OCI-LY7 (cell line): ENCODE results near the gene KEL. TPM values are rescaled to one million over a fixed set of nuclear protein-coding genes. Genes with fewer than 3 reads are reported as not detected.

Experiments used
- BruUV-seq: library from RNA; stranded (reverse); fragments of 400-500 nt; replicated peaks from 2 replicates; lab custom pipeline; 2021; lab: Mats Ljungman, UMichigan
- CTCF ChIA-PET: fragments of 300-600 bp; sonication (Branson Sonifier 250); formaldehyde crosslinking; loops from one replicate; lab custom pipeline; 2022; ENCODE audit warnings: antibody characterized with exemption; ENCODE audit not compliant: unreplicated experiment; lab: Charles Lee
- POLR2A ChIA-PET: fragments of 300-600 bp; sonication (Branson Sonifier 250); formaldehyde crosslinking; loops from one replicate; lab custom pipeline; 2022; ENCODE audit warnings: antibody characterized with exemption; lab: Charles Lee
- DNase-seq: peaks from one replicate; pipeline ENCODE4 v3.0.0-alpha.2; 2015; ENCODE audit warnings: low spot score
- H2AFZ ChIP-seq: fragments of 200-600 bp; sonication (generic), shearing (Covaris generic); 2 replicates; pipeline ENCODE4 v1.6.1; 2014; ENCODE audit warnings: mild to moderate bottlenecking, antibody characterized with exemption, low read length, moderate library complexity
- H3K27ac ChIP-seq: fragments of 200-600 bp; sonication (generic); 2 replicates; pipeline ENCODE4 v1.5.1; 2014; ENCODE audit warnings: mixed run types, low read depth, mild to moderate bottlenecking, moderate library complexity, low read length, inconsistent platforms; ENCODE audit not compliant: poor library complexity, severe bottlenecking
- H3K36me3 ChIP-seq: fragments of 200-600 bp; sonication (generic); 2 replicates; pipeline ENCODE4 v1.6.1; 2014; ENCODE audit warnings: mild to moderate bottlenecking, antibody characterized with exemption, low read length, moderate library complexity, mixed read lengths; ENCODE audit not compliant: insufficient read depth
- H3K4me1 ChIP-seq: fragments of 200-600 bp; sonication (generic); 2 replicates; pipeline ENCODE4 v1.5.1; 2014; ENCODE audit warnings: mild to moderate bottlenecking, low read length; ENCODE audit not compliant: insufficient read depth, poor library complexity, severe bottlenecking
- H3K4me2 ChIP-seq: fragments of 200-600 bp; sonication (generic); 2 replicates; pipeline ENCODE4 v1.6.1; 2014; ENCODE audit warnings: mild to moderate bottlenecking, low read length
- H3K4me3 ChIP-seq: fragments of 200-600 bp; sonication (generic); 2 replicates; pipeline ENCODE4 v1.5.1; 2014; ENCODE audit warnings: mild to moderate bottlenecking, low read depth, low read length; ENCODE audit not compliant: poor library complexity, severe bottlenecking
- H3K79me2 ChIP-seq: fragments of 200-600 bp; sonication (generic); 2 replicates; pipeline ENCODE4 v1.6.1; 2016; ENCODE audit warnings: low read depth, mild to moderate bottlenecking, low read length, moderate library complexity, mixed read lengths; ENCODE audit not compliant: insufficient read depth
- H3K9me2 ChIP-seq: fragments of 200-600 bp; sonication (generic); 2 replicates; pipeline ENCODE4 v1.6.1; 2016; ENCODE audit warnings: mild to moderate bottlenecking, low read length, mixed read lengths; ENCODE audit not compliant: insufficient read depth
- H3K9me3 ChIP-seq: fragments of 200-600 bp; sonication (generic); 2 replicates; pipeline ENCODE4 v1.6.1; 2014; ENCODE audit warnings: mild to moderate bottlenecking, mixed run types, low read length, mixed read lengths
- H4K20me1 ChIP-seq: fragments of 200-600 bp; sonication (generic); 2 replicates; pipeline ENCODE4 v1.6.1; 2014; ENCODE audit warnings: mild to moderate bottlenecking, antibody characterized with exemption, low read length, moderate library complexity, mixed read lengths; ENCODE audit not compliant: insufficient read depth
- CTCF ChIP-seq: fragments of 200-600 bp; sonication (generic); conservative IDR thresholded peaks from 2 replicates; pipeline ENCODE4 v1.5.1; 2014; ENCODE audit warnings: mild to moderate bottlenecking, antibody characterized with exemption, low read length, moderate library complexity, mixed read lengths
- EZH2phosphoT487 ChIP-seq: fragments of 200-600 bp; sonication (generic); IDR thresholded peaks from 2 replicates; pipeline ENCODE4 v1.6.1; 2018; ENCODE audit warnings: low read depth, borderline replicate concordance, mild to moderate bottlenecking, mixed run types, antibody characterized with exemption, low read length, moderate library complexity, mixed read lengths
- intact Hi-C: fragments of 100-400 bp; cut with micrococcal nuclease; formaldehyde crosslinking; loops from one replicate; pipeline ENCODE4 v1.10.0; 2022; ENCODE audit not compliant: unreplicated experiment
- total RNA-seq, 2 experiments: library from RNA; depleted of rRNA in 1 of 2; stranded (reverse); fragments of >200 nt in 1 of 2; shearing (Covaris generic) in 1 of 2; gene quantifications; 2 replicates each; pipeline ENCODE4 v1.2.3, GENCODE V29; 2014 to 2022

Gene KEL
- total RNA-seq, 2 experiments from 2014 or later = 1.5 to 2.2 TPM

- Histone ChIP-seq H3K4me3 (no peak overlapping the region), H3K4me1 (no peaks in the 10 kb centered on the region), H4K20me1 (no peaks in the 10 kb centered on the region), H3K9me2 (no peaks in the 10 kb centered on the region), H3K79me2 (no peaks in the 10 kb centered on the region), H3K27ac (no peak overlapping the region), H3K9me3 (no peaks in the 10 kb centered on the region), H2AFZ (no peak overlapping the region), H3K36me3 (no peaks in the 10 kb centered on the region), H3K4me2 (no peak overlapping the region)
- intact Hi-C loops = no loop called here
- TF ChIP-seq CTCF = no peak
- TF ChIP-seq EZH2phosphoT487 = no peak
- BruUV-seq = no TSS peak
- no peak for DNase-seq
- POLR2A ChIA-PET = interaction anchor here (0.7 kb wide), 1 partner anchor 19 kb away, joined by 4 read pairs; no protein-coding TSS in a partner anchor
- CTCF ChIA-PET = interaction anchor here (0.9 kb wide), 1 partner anchor 40 kb away, joined by 3 read pairs; no protein-coding TSS in a partner anchor
These were observed 63.6 kb downstream of the KEL start for GRCh38 chr7:142898377-142899170.

GRCh38 chr7:142897691-142898090, 64.5 kb downstream of the KEL start:
- CTCF ChIA-PET = interaction anchor here (0.9 kb wide), 1 partner anchor 39 kb away, joined by 3 read pairs; no protein-coding TSS in a partner anchor
- H3K79me2 ChIP-seq = no peaks in the 10 kb centered on the region
- no peak for DNase-seq
- H3K9me3 ChIP-seq = no peaks in the 10 kb centered on the region
- TF ChIP-seq CTCF = no peak
- TF ChIP-seq EZH2phosphoT487 = no peak
- no TSS peak for BruUV-seq
- no peak overlapping the region for H3K4me3 ChIP-seq
- no peak overlapping the region for H3K27ac ChIP-seq
- H3K4me1 ChIP-seq = no peaks in the 10 kb centered on the region
- no peak overlapping the region for H3K4me2 ChIP-seq
- no peaks in the 10 kb centered on the region for H4K20me1 ChIP-seq
- no peaks in the 10 kb centered on the region for H3K36me3 ChIP-seq
- H2AFZ ChIP-seq = no peak overlapping the region
- no peaks in the 10 kb centered on the region for H3K9me2 ChIP-seq
- POLR2A ChIA-PET = no interaction called here
- intact Hi-C loops = no loop called here

GRCh38 chr7:142896741-142897379, 65.3 kb downstream of the KEL start:
- no peak for TF ChIP-seq CTCF
- no peak for TF ChIP-seq EZH2phosphoT487
- no peaks in the 10 kb centered on the region for H3K9me2 ChIP-seq
- no peaks in the 10 kb centered on the region for H3K36me3 ChIP-seq
- intact Hi-C loops = no loop called here
- BruUV-seq = no TSS peak
- H3K9me3 ChIP-seq = no peaks in the 10 kb centered on the region
- H4K20me1 ChIP-seq = no peaks in the 10 kb centered on the region
- H3K79me2 ChIP-seq = no peaks in the 10 kb centered on the region
- H2AFZ ChIP-seq = no peak overlapping the region
- H3K4me3 ChIP-seq = no peak overlapping the region
- ChIA-PET POLR2A (no interaction called here), CTCF (no interaction called here)
- no peaks in the 10 kb centered on the region for H3K4me1 ChIP-seq
- H3K27ac ChIP-seq = no peak overlapping the region
- no peak overlapping the region for H3K4me2 ChIP-seq
- DNase-seq = no peak
